DOHH2 (cell line): Measurements from ENCODE around the gene ZDHHC12.

Source experiments
- H3F3A ChIP-seq: fragments of 200-600 bp; sonication (generic), shearing (Covaris generic); 2 replicates; pipeline ENCODE4 v1.6.0; 2016; ENCODE audit warnings: antibody characterized with exemption, mild to moderate bottlenecking; ENCODE audit not compliant: control insufficient read depth, insufficient read depth
- H3K27ac ChIP-seq: fragments of 200-600 bp; sonication (generic); 2 replicates; pipeline ENCODE4 v1.5.1; 2014; ENCODE audit warnings: low read depth, mild to moderate bottlenecking, low read length, moderate library complexity
- H3K27me3 ChIP-seq: fragments of 200-600 bp; sonication (generic); 2 replicates; pipeline ENCODE4 v1.6.1; 2014; ENCODE audit warnings: mild to moderate bottlenecking, low read length, mixed read lengths; ENCODE audit not compliant: control insufficient read depth
- H3K36me3 ChIP-seq: fragments of 200-600 bp; sonication (generic); 2 replicates; pipeline ENCODE4 v1.6.1; 2014; ENCODE audit warnings: mild to moderate bottlenecking, low read length, moderate library complexity, mixed read lengths; ENCODE audit not compliant: control insufficient read depth
- H3K4me1 ChIP-seq: fragments of 200-600 bp; sonication (generic); 2 replicates; pipeline ENCODE4 v1.6.1; 2014; ENCODE audit warnings: mild to moderate bottlenecking, low read length, mixed read lengths; ENCODE audit not compliant: control insufficient read depth
- H3K4me2 ChIP-seq: fragments of 200-600 bp; sonication (generic); 2 replicates; pipeline ENCODE4 v1.6.0; 2014; ENCODE audit warnings: mild to moderate bottlenecking, low read length, moderate library complexity
- H3K4me3 ChIP-seq: fragments of 200-600 bp; sonication (generic); 2 replicates; pipeline ENCODE4 v1.5.1; 2014; ENCODE audit warnings: mild to moderate bottlenecking, low read length, mixed read lengths
- H3K79me2 ChIP-seq: fragments of 200-600 bp; sonication (generic); 2 replicates; pipeline ENCODE4 v1.6.1; 2014; ENCODE audit warnings: mild to moderate bottlenecking, low read length, mixed read lengths; ENCODE audit not compliant: control insufficient read depth
- H3K9me2 ChIP-seq: fragments of 200-600 bp; sonication (generic); replicated peaks from 2 replicates; pipeline ENCODE4 v1.6.1; 2014; ENCODE audit warnings: mild to moderate bottlenecking, low read length, mixed read lengths; ENCODE audit not compliant: control insufficient read depth
- H3K9me3 ChIP-seq: fragments of 200-600 bp; sonication (generic); 2 replicates; pipeline ENCODE4 v1.6.1; 2014; ENCODE audit warnings: antibody characterized with exemption, low read length, mixed read lengths; ENCODE audit not compliant: control insufficient read depth, insufficient read depth
- H4K20me1 ChIP-seq: fragments of 200-600 bp; sonication (generic); 2 replicates; pipeline ENCODE4 v1.6.0; 2014; ENCODE audit warnings: low read depth, mild to moderate bottlenecking, antibody characterized with exemption, low read length, moderate library complexity; ENCODE audit not compliant: control insufficient read depth, insufficient read depth
- CTCF ChIP-seq: fragments of 200-600 bp; sonication (generic); IDR thresholded peaks from one replicate; pipeline ENCODE4 v1.5.1; 2014; ENCODE audit warnings: antibody characterized with exemption, mild to moderate bottlenecking, low read depth, low read length; ENCODE audit not compliant: poor library complexity, severe bottlenecking
- EZH2phosphoT487 ChIP-seq: fragments of 200-600 bp; sonication (generic); IDR thresholded peaks from 2 replicates; pipeline ENCODE4 v1.6.1; 2017; ENCODE audit warnings: borderline replicate concordance, mild to moderate bottlenecking, antibody characterized with exemption, low read length, moderate library complexity, mixed read lengths

Gene ZDHHC12

DNA sequence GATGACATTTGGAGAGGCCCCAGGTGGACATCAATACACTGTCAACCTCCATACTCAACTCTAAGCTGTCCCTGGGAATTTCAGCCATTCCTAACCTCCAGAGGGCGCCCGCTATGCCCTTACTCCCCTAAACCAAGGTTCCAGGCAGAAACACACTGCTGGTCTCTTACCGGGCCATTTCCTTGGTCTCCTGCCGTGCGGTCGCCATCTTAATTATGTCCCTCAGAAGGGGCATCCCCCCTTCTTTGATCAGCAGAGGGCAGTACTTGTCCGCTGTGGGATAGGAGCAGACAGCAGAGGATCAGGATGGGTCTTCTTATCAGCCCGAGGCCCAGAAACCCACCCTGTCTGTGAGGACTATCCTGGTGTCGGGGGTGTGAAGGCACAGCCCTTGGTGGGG lies 9.3 kb upstream of the ZDHHC12 start:
- Histone ChIP-seq H3F3A (no peaks in the 10 kb centered on the region), H3K79me2 (no peaks in the 10 kb centered on the region), H3K36me3 (peaks cover 6% of the 10 kb centered on the region; the same call in 1 of the 2 replicates), H3K9me3 (no peaks in the 10 kb centered on the region), H3K4me1 (peaks cover 7% of the 10 kb centered on the region), H3K27me3 (no peaks in the 10 kb centered on the region), H3K4me2 (peak overlapping the region; percentile 9; the same call in 1 of the 2 replicates), H3K9me2 (no peaks in the 10 kb centered on the region), H3K4me3 (peak overlapping the region; percentile 2; the same call in 1 of the 2 replicates), H3K27ac (no peak overlapping the region), H4K20me1 (no peaks in the 10 kb centered on the region)
- TF ChIP-seq CTCF: peak; percentile 83
- TF ChIP-seq EZH2phosphoT487: no peak

DNA sequence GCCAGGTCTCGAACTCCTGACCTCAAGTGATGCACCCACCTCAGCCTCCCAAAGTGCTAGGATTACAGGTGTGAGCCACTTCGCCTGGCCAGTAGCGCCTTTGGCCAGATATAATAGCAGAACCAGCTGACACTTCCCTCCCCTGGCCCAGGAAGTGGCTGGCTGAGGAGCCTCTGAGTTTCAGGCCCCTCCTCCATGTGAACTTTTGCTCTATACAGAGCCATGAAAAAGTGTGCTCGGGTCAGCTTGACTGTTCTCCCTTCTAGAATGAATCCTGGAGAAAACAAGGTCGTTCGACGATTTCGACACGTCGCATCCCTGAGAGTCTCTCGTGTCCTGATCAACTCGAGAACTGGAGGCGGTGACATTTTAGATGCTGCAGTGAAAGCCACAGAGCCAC lies 8.6 kb upstream of the ZDHHC12 start:
- H3K36me3 ChIP-seq: peaks cover 6% of the 10 kb centered on the region; the same call in 1 of the 2 replicates
- H3K9me2 ChIP-seq: no peaks in the 10 kb centered on the region
- H3F3A ChIP-seq: no peaks in the 10 kb centered on the region
- H3K79me2 ChIP-seq: no peaks in the 10 kb centered on the region
- H3K27ac ChIP-seq: no peak overlapping the region
- no peaks in the 10 kb centered on the region for H3K27me3 ChIP-seq
- no peaks in the 10 kb centered on the region for H3K9me3 ChIP-seq
- TF ChIP-seq CTCF (no peak), EZH2phosphoT487 (no peak)
- no peaks in the 10 kb centered on the region for H4K20me1 ChIP-seq
- no peak overlapping the region for H3K4me2 ChIP-seq
- H3K4me1 ChIP-seq: peaks cover 7% of the 10 kb centered on the region
- no peak overlapping the region for H3K4me3 ChIP-seq

- Histone ChIP-seq H3F3A (no peaks in the 10 kb centered on the region), H3K9me2 (no peaks in the 10 kb centered on the region), H3K9me3 (no peaks in the 10 kb centered on the region), H3K4me1 (peaks cover 7% of the 10 kb centered on the region), H3K36me3 (peaks cover 6% of the 10 kb centered on the region; the same call in 1 of the 2 replicates), H3K4me3 (no peak overlapping the region), H3K27me3 (no peaks in the 10 kb centered on the region), H3K4me2 (no peak overlapping the region), H3K27ac (no peak overlapping the region), H4K20me1 (no peaks in the 10 kb centered on the region), H3K79me2 (no peaks in the 10 kb centered on the region)
- TF ChIP-seq EZH2phosphoT487: no peak
- TF ChIP-seq CTCF: no peak
Measured at GRCh38 chr9:128731691-128732090, 7.8 kb upstream of the ZDHHC12 start.

- H3K27me3 ChIP-seq: no peaks in the 10 kb centered on the region
- no peaks in the 10 kb centered on the region for H3K79me2 ChIP-seq
- no peak overlapping the region for H3K27ac ChIP-seq
- H3F3A ChIP-seq: peaks cover 1% of the 10 kb centered on the region; the same call in 1 of the 2 replicates
- TF ChIP-seq EZH2phosphoT487 (no peak), CTCF (no peak)
- H3K4me3 ChIP-seq: no peak overlapping the region
- H3K9me3 ChIP-seq: no peaks in the 10 kb centered on the region
- H4K20me1 ChIP-seq: no peaks in the 10 kb centered on the region
- peaks cover 7% of the 10 kb centered on the region for H3K4me1 ChIP-seq
- peaks cover 6% of the 10 kb centered on the region; the same call in 1 of the 2 replicates for H3K36me3 ChIP-seq
- H3K9me2 ChIP-seq: no peaks in the 10 kb centered on the region
- no peak overlapping the region for H3K4me2 ChIP-seq
Measured at GRCh38 chr9:128731093-128731492, 7.2 kb upstream of the ZDHHC12 start.
